Activated naive CD8-positive, alpha-beta T cell treated with anti-CD3 and anti-CD28 coated beads for 36 hours (primary cell): ENCODE measurements around the gene RAB5IF. TPM values are rescaled to one million over a fixed set of nuclear protein-coding genes. Genes with fewer than 3 reads are reported as not detected.
A peak's percentile ranks its signal among the peaks of the same experiment; 100 is the strongest.
"Not testable (repeated sequence)": the region's sequence is repeated elsewhere in the genome, so short reads cannot be mapped to it uniquely, and the experiment has no call there.

Experiments used
- DNase-seq: peaks from one replicate; pipeline ENCODE4 v3.0.0; 2021
- H3K27ac Mint-ChIP-seq: one replicate; pipeline ENCODE4 v1.8.0; 2022; ENCODE audit warnings: mild to moderate bottlenecking, moderate library complexity, mixed read lengths
- H3K27me3 Mint-ChIP-seq: one replicate; pipeline ENCODE4 v1.8.0; 2022; ENCODE audit warnings: mild to moderate bottlenecking, mixed read lengths
- H3K36me3 Mint-ChIP-seq: one replicate; pipeline ENCODE4 v1.8.0; 2021; ENCODE audit warnings: mild to moderate bottlenecking, mixed read lengths
- H3K4me1 Mint-ChIP-seq: one replicate; pipeline ENCODE4 v1.8.0; 2021; ENCODE audit warnings: mixed read lengths
- H3K4me3 Mint-ChIP-seq: one replicate; pipeline ENCODE4 v1.8.0; 2022; ENCODE audit warnings: mild to moderate bottlenecking, moderate library complexity, mixed read lengths
- H3K9me3 Mint-ChIP-seq: one replicate; pipeline ENCODE4 v1.8.0; 2022; ENCODE audit warnings: mixed read lengths
- total RNA-seq, 2 experiments: library from RNA; stranded (reverse); gene quantifications; one replicate each; pipeline ENCODE4 v1.2.3, GENCODE V29; 2021

The RAB5IF gene
- total RNA-seq, 2 experiments from 2014 or later, result 124 to 127 TPM

DNA sequence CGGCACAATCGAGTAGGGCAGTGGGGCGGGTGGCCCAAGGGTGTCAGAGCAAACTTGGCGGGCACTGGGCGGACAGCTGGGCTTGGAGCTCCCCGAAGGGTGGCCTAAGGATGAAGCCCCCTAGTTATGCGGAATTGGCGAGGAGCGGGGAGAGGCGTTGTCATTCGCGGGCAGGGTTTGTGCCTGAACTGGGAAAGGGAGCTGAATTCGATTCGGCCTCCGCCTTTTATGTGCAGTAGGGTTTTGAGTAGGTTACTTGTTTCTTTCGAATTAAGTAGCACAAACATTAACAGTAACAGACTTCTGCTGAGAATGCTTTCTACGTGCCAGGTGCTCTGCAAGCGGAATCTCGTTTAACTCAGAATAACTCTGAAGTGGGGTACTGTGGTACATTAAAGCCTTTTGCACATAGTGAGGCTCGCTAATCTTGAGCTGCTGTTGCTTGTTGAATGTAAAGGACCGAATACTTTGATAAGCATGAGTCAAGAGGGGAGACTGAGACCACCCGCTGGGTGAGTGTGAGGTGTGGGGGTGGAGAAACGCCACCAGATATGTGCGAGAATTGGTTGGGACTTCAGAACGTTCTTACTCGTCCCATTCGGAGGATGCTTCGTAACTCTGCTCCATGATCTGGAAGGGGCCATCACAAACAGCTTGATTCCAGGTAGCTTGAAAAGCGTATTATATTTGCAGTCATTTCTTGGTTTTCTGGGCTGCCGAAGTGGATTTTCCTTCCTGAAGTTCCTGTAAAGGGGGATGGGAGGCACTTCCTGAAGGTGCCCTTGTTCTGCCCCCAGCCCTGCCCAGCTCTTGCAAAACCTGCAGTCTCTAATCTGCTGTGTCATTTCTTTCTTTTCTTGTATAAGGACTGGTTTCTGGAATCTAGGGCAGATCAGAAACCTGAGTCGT lies 833 bp downstream of the RAB5IF start:
- peaks cover 28% of the 10 kb centered on the region for H3K36me3 Mint-ChIP-seq

DNA sequence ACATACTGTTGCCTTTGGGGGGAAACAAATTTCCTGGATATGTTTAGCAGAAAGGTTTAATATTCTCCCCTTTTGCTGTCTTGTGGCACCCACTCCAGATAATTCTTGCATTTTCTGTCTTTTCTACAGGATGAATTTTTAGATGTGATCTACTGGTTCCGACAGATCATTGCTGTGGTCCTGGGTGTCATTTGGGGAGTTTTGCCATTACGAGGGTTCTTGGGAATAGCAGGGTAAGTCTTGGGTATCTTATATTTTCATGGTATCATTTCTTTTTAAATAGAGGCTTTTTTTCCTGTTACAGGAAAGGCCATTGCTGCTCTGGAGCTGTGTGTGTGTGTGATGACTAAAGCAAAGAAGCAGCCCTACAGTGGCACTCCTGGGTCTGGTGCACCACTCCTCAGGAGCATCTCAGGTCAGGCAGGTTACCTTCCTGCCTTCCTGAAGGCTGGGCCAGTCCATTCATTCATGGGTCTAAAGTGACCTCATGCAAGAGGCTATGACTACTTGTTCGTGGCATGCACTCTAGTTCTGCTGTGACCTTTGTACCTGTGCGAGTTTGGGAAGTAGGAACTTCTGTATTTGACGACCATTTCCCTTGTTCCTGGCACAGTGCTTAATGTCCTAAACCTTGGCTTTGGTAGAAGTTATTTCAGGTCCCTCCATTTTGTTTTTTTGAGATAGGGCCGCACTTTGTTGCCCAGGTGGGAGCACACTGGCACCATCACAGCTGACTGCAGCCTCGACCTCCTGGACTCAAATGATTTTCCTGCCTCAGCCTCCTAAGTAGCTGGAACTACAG lies 2.2 kb downstream of the RAB5IF start:
- Mint-ChIP-seq H3K4me1 (peaks cover 25% of the 10 kb centered on the region), H3K27me3 (no peaks in the 10 kb centered on the region), H3K4me3 (peak overlapping the region; percentile 99), H3K27ac (peak overlapping the region; percentile 94), H3K9me3 (no peaks in the 10 kb centered on the region), H3K36me3 (peaks cover 35% of the 10 kb centered on the region)
- no peak for DNase-seq

More for the DNA sequence above, 833 bp downstream of the RAB5IF start:
- Mint-ChIP-seq H3K27ac (peak overlapping the region; percentile 94), H3K27me3 (no peaks in the 10 kb centered on the region), H3K4me1 (peaks cover 24% of the 10 kb centered on the region), H3K4me3 (peak overlapping the region; percentile 99), H3K9me3 (no peaks in the 10 kb centered on the region)
- DNase-seq, result no peak

DNA sequence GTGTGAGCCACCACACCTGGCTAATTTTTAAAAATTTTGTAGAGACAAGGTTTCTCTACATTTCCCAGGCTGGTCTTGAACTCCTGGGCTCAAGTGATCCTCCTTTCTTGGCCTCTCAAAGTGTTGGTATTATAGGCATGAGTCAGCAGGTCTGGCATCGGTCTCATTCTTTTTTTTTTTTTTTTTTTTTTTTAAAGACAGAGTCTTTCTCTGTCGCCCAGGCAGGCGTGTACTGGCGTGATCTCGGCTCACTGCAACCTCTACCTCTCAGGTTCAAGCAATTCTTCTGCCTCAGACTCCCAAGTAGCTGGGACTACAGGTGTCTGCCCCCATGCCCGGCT lies 2.8 kb downstream of the RAB5IF start:
- H3K4me3 Mint-ChIP-seq, H3K9me3 Mint-ChIP-seq: not testable (repeated sequence)
- H3K27ac Mint-ChIP-seq, result peak overlapping the region; percentile 94

DNA sequence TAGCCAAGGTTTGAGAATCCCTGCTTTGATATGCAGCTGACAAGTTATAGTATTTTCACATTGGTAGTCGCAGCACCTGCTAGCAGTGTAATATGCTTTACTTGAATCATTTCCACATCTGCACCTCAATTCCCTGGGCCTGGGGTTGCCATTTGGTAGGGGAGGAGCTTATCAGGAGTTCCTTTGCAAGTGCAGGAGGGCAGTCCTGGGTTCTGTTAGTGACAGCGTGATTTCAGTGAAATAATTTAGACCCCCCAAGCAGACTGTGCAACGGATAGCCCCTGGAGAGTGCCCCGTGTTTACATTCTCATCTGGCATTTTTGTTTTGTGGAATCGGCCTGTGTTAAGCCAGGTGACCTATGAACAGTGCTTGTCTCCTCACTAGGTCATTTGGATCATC lies 6.0 kb downstream of the RAB5IF start:
- Mint-ChIP-seq H3K27me3 (no peaks in the 10 kb centered on the region), H3K4me1 (peaks cover 19% of the 10 kb centered on the region), H3K27ac (peak overlapping the region; percentile 25)

More for the DNA sequence above, 2.8 kb downstream of the RAB5IF start:
- DNase-seq, H3K27me3 Mint-ChIP-seq: not testable (repeated sequence)
- Mint-ChIP-seq H3K36me3 (peaks cover 35% of the 10 kb centered on the region), H3K4me1 (peaks cover 25% of the 10 kb centered on the region)

DNA sequence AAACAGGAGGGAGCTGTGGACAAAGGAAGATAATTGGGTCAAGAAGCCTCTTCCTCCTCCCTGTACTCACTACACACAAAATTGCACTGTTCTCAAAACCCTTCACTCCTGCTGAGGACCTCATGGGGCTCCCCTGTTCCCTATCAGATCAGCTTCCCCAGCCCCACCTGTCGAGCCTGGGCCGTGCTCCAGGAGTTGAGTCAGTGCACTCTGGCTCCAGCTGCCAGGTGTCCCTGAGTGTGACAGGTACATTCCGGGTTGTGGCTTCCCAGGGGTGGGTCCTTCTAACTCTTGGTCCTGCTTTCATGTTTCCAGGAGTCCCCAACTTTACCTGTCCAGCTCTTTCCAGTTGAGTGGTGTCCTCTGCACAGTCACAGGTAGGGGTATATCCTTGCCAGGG lies 8.4 kb downstream of the RAB5IF start:
- H3K36me3 Mint-ChIP-seq, result peaks cover 27% of the 10 kb centered on the region
- H3K9me3 Mint-ChIP-seq, result no peaks in the 10 kb centered on the region
- H3K4me3 Mint-ChIP-seq, result no peak overlapping the region
- no peak for DNase-seq
- H3K27me3 Mint-ChIP-seq, result no peaks in the 10 kb centered on the region
- no peak overlapping the region for H3K27ac Mint-ChIP-seq
- H3K4me1 Mint-ChIP-seq, result peaks cover 5% of the 10 kb centered on the region

More for the DNA sequence above, 6.0 kb downstream of the RAB5IF start:
- Mint-ChIP-seq H3K4me3 (no peak overlapping the region), H3K36me3 (peaks cover 39% of the 10 kb centered on the region), H3K9me3 (no peaks in the 10 kb centered on the region)
- no peak for DNase-seq

DNA sequence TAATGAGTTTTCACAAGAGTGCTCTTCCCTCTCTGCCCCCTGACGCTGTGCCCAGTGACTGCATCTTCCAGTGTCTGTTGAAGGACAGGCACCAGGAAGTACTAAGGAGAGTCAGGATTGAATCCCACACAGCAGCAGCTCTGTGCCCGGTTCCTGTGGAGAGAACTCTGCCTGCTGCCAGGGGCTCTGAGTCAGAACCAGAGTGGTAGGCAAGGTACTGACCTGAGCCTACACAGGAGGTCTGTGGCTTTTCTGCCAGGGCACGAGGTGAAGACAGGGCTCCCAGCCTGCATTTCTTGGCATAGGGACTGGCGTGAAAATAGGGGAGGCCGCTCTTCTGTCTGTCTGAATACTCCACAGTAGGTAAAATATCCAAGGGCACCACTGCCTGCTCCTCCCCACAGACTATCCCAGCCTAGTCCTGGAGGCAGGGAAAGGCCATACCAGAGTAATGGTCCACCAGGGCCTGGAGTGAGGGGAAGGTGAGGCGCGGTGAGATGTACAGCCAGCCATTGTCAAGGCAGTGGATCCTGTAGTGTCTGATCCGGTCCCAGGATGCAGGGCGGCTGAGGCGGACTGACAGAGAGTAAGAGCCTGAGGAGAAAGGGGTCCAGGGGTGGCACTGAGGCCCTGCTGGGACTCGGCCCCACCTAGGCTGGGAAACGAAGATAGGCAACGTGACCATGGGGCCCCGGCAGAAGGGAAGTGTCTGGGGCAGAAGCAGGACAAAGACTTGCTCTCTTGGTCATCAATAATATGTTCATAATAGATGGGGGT lies 9.4 kb downstream of the RAB5IF start:
- H3K9me3 Mint-ChIP-seq, result no peaks in the 10 kb centered on the region
- H3K4me1 Mint-ChIP-seq, result peaks cover 5% of the 10 kb centered on the region
- peaks cover 19% of the 10 kb centered on the region for H3K36me3 Mint-ChIP-seq
- no peak overlapping the region for H3K4me3 Mint-ChIP-seq
- no peaks in the 10 kb centered on the region for H3K27me3 Mint-ChIP-seq
- DNase-seq, result no peak
- peak overlapping the region; percentile 36 for H3K27ac Mint-ChIP-seq

DNA sequence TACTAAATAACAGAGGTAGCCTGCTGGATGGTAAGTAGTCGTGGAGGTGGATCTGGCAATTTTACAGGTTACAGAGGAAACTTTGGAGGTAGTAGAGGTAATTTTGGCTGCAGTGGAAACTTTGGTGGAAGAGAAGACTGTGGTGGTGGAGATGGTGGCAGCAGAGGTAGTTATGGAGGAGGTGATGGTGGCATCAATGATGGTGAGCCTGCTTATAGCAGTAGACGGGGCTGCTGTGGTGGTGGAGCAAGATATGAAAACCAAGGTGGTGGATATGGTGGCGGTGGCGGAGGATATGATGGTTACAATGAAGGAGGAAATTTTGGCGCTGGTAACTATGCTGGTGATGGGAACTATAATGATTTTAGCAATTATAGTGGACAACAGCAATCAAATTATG lies 15.3 kb downstream of the RAB5IF start:
- no peak for DNase-seq
- Mint-ChIP-seq H3K9me3 (no peaks in the 10 kb centered on the region), H3K4me1 (peaks cover 20% of the 10 kb centered on the region), H3K4me3 (no peak overlapping the region), H3K27ac (peak overlapping the region; percentile 36), H3K36me3 (peaks cover 27% of the 10 kb centered on the region), H3K27me3 (no peaks in the 10 kb centered on the region)

DNA sequence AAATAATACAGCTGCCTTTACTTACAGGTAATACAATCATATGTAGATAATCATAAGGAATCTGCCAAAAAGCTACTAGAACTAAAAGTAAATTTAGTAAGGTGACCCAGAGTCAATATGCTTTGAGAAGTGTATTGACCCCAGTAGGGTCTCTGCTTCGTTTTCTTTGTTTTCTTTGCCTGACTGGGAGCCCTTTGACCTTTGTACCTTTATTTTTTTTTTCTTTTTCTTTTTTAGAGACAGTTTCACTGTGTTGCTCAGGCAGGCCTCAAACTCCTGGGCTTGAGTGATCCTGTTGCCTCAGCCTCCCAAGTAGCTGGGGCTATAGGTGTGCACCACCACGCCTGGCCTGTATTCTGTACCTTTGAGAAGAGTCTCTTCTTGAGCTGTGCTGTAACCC lies 17.9 kb downstream of the RAB5IF start:
- H3K9me3 Mint-ChIP-seq, result no peaks in the 10 kb centered on the region
- no peak for DNase-seq
- H3K36me3 Mint-ChIP-seq, result peaks cover 39% of the 10 kb centered on the region
- H3K27ac Mint-ChIP-seq, result peak overlapping the region; percentile 63
- peaks cover 26% of the 10 kb centered on the region for H3K4me1 Mint-ChIP-seq
- no peaks in the 10 kb centered on the region for H3K27me3 Mint-ChIP-seq
- H3K4me3 Mint-ChIP-seq, result no peak overlapping the region

DNA sequence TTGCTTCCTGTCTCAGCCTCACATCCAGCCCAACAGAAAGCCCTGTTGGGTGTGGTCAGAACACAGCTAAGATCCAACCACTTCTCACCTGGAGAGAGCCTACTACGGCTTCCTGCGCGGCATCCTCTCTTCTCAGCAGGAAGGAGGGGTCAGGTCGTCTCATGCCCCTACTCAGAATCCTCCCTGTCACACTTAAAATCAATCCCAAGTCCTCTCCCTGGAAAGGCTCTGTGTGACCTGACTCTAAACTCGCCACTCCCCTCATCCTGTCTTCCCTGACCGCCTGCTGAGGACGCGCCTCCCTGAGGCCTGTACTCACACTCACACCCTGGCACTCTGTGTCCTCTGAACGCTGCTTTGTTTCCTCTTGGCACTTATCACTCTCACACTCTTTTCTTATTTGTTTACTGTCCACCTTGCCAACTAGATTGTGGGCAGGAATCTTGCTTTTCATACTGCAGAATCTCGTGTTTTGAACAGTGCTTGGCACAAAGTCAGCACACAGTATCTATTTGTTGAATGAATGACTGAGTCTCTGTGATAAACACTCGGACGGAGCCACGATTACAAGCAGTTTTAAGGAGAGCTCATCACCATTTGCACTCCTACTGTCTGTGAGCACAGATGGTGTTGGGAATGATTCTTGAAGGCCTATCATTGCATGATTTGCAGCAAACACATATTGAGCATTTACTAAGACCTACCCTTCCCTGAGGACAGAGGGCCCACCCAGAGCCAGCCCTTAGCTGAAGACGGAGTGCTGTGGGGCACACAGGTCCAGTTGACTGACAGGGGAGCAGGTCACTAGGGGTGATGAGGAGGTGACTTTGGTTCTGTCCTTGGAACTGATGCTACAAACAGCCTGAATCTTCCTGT lies 18.7 kb downstream of the RAB5IF start:
- Mint-ChIP-seq H3K27ac (peak overlapping the region; percentile 63), H3K36me3 (peaks cover 43% of the 10 kb centered on the region), H3K9me3 (no peaks in the 10 kb centered on the region), H3K4me1 (peaks cover 29% of the 10 kb centered on the region), H3K27me3 (no peaks in the 10 kb centered on the region), H3K4me3 (no peak overlapping the region)
- no peak for DNase-seq

DNA sequence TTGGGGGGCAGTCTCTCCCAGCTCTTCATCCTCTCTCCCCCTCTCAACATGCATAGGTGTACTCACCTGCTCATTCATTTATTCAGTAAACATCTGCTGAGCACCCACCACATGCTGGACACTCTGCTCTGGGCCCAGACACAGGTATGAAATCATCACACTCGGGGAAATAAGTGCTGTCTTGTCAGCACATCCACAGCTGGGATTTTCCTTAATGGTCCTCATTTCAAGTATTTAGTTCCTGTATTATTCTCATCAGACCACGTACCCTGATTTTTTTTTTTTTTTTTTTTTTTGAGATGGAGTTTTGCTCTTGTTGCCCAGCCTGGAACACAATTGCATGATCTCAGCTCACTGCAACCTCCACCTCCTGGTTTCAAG lies 19.4 kb downstream of the RAB5IF start:
- no peak overlapping the region for H3K27ac Mint-ChIP-seq
- peaks cover 35% of the 10 kb centered on the region for H3K4me1 Mint-ChIP-seq
- H3K36me3 Mint-ChIP-seq, result peaks cover 46% of the 10 kb centered on the region
- no peak for DNase-seq
- H3K27me3 Mint-ChIP-seq, result no peaks in the 10 kb centered on the region
- H3K9me3 Mint-ChIP-seq, result no peaks in the 10 kb centered on the region
- H3K4me3 Mint-ChIP-seq, result no peak overlapping the region

DNA sequence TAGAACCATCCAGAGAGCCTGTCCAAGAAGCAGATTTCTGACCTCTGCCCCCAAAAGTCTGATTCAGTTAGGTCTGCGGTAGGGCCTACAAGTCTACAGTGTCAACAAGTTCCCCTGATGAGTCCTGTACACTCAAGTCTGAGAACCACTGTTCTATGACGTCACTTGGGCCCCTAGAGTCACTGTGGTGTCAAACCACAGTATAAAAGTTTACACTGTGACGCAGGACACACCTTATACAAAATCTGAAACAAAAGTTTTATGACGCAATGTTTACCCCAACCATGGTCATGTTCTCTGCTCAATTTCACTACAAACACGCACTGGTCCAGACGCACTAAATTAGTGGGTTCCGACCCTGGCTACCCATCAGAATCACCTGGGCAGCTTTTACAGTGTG lies 22.5 kb downstream of the RAB5IF start:
- Mint-ChIP-seq H3K4me3 (no peak overlapping the region), H3K36me3 (peaks cover 51% of the 10 kb centered on the region), H3K27ac (peak overlapping the region; percentile 72), H3K27me3 (no peaks in the 10 kb centered on the region), H3K4me1 (peaks cover 47% of the 10 kb centered on the region), H3K9me3 (no peaks in the 10 kb centered on the region)
- DNase-seq, result no peak

DNA sequence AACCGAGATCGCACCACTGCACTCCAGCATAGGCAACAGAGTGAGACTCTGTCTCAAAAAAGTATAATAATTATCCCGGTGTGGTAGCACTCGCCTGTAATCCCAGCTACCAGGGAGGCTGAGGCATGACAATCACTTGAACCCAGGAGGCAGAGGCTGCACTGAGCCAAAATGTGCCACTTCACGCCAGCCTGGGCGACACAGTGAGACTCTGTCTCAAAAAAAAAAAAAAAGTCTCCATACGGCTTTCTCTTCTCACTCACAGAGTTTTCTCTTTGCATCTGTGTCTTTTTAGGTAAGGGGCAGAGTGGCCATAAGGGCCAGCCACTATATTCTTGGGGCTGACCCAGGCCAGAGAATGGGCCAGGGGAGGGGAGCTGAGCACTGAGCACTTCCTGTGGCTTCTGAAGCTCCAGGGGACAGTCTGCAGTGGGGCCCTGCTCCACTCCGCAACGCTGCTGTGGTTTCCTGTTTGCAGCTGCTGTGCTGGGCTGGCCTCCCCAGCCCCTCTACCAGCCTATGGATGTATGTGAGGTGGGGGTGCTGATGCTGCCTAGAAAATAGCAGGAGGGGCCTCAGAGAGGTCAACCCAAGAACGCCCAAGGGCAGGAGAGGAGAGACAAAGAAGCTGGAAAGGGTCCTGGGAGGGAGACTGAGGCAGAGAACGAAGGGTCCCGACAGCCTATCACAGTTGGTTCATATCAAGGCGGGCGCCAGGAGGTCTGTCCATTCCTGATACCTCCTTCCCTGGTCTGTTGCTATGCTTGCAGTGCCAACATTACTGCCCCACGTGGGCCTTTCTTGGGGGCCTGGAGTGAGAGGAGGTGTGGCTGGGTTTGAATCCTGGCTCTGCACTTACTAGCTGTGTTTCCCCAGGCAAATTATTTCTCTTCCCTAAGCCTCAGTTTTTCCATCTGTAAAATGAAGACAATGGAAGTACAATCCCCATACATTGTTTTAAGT lies 24.4 kb downstream of the RAB5IF start:
- peak; percentile 52 for DNase-seq
- H3K27ac Mint-ChIP-seq, result peak overlapping the region; percentile 93
- peak overlapping the region; percentile 61 for H3K4me3 Mint-ChIP-seq
- H3K9me3 Mint-ChIP-seq, result no peaks in the 10 kb centered on the region
- peaks cover 42% of the 10 kb centered on the region for H3K36me3 Mint-ChIP-seq
- H3K4me1 Mint-ChIP-seq, result peaks cover 36% of the 10 kb centered on the region
- H3K27me3 Mint-ChIP-seq, result no peaks in the 10 kb centered on the region

DNA sequence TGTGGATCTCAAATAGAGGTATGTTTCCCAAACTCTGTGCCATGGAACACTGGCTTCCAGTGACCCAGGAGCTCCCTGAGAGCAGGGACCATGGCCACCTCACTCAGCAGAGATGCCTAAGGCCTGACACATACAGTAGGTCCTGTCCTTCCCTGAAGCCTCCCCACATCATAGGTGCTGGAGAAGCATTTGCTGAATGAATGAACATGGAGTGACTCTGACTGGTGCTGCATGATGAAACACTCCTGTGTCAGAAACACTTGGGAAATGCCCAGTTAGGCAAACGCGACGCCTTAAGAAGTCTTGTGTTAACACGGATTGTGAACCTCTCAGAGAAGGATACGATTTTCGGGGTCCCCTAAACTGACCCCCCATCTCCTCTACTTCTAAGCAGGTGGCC lies 26.1 kb downstream of the RAB5IF start:
- Mint-ChIP-seq H3K27ac (peak overlapping the region; percentile 44), H3K4me1 (peaks cover 36% of the 10 kb centered on the region), H3K27me3 (no peaks in the 10 kb centered on the region), H3K4me3 (no peak overlapping the region), H3K36me3 (peaks cover 38% of the 10 kb centered on the region), H3K9me3 (no peaks in the 10 kb centered on the region)
- no peak for DNase-seq
